GM21529 (cell line): ENCODE data around the gene FTH1.

ENCODE experiments used
- ATAC-seq: cut with Tn5 transposase; IDR thresholded peaks from one replicate; pipeline ENCODE4 v1.9.1; 2021; ENCODE audit not compliant: unreplicated experiment

FTH1 gene

GRCh38 chr11:61917334-61918109, 49.9 kb downstream of the FTH1 start, which contains the start of gene RAB3IL1:
RAB3IL1 (minus strand) TSS chr11:61917566; CDS start chr11:61917367, 199 bp downstream.
- no peak for ATAC-seq

- no peak for ATAC-seq
These were observed 50.6 kb downstream of the FTH1 start for GRCh38 chr11:61916737-61917333.

- no peak for ATAC-seq
These were observed 52.8 kb downstream of the FTH1 start for GRCh38 chr11:61914471-61915171.
